NCI-H345 (cell line): ENCODE results near the gene CCDC184.
"Not testable (repeated sequence)": the region's sequence is repeated elsewhere in the genome, so short reads cannot be mapped to it uniquely, and the experiment has no call there.

Source experiments
- DNase-seq: peaks from one replicate; lab custom pipeline; 2025; lab: John Stamatoyannopoulos, UW

The CCDC184 gene

DNA sequence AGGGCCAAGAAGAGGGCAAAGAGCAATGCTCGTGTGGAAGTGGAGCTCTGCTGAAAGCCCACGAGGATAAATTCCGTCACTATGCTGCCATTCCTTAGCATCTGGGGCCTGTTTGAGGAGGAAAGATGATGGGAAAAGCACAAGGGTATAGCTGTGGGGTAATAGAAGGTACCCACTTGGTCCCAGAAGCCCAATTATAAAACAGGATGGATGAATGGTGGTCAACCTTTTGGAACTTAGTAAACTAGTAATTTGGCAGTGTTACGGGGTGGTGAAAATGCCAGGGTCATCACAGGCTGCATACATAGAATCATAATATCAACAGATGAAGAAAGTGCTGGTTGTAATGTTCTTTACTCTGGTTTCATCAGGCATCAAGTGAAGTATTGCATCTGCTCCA, 19.7 kb downstream of the CCDC184 start, which contains the start of gene OR10AD1:
TSS of gene OR10AD1 (minus strand) at position 101 of the 400 bp plus-strand sequence. CDS start at position 101, 0 bp downstream.
- DNase-seq, result no peak

DNA sequence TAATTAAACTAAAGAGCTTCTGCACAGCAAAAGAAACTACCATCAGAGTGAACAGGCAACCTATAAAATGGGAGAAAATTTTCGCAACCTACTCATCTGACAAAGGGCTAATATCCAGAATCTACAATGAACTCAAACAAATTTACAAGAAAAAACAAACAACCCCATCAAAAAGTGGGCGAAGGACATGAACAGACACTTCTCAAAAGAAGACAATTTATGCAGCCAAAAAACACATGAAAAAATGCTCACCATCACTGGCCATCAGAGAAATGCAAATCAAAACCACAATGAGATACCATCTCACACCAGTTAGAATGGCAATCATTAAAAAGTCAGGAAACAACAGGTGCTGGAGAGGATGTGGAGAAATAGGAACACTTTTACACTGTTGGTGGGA, 26.1 kb downstream of the CCDC184 start:
- not testable (repeated sequence) for DNase-seq

DNA sequence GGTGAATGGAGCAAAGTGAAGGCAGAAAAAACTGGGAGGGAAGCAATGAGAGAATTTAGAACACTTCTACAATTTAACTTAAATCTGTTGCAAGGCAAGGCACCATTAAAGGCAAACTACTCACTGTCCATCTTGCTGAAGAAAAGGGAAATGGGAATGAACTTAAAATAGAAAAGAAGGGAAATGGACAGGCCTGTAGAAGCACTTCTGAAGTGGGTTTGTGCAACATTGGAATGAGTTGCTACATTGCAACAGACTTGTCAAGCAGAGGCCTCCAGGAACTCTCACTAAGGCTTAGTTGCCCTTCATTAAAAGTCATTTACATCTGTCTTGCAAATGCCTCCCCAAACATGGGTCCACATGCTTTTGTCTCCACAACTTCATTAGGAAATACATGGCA, 33.3 kb downstream of the CCDC184 start:
- no peak for DNase-seq

DNA sequence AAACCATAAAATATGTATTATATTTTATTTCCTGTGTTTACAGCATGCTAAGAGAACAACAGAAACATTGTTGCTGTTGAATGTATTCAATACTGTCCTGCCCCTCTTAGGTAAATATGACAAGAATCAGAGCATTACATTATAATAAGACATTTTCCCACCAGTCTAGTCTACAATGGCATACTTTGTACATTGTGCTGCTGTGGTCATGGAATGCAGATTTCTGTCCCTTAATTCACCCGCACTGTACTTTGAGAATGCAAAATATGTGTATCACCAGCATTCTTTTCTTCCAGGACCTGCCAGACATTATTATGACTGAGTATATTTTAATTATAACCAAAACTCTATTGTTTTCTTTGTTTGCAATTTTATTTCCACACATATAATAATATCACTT, 36.2 kb downstream of the CCDC184 start:
- no peak for DNase-seq

DNA sequence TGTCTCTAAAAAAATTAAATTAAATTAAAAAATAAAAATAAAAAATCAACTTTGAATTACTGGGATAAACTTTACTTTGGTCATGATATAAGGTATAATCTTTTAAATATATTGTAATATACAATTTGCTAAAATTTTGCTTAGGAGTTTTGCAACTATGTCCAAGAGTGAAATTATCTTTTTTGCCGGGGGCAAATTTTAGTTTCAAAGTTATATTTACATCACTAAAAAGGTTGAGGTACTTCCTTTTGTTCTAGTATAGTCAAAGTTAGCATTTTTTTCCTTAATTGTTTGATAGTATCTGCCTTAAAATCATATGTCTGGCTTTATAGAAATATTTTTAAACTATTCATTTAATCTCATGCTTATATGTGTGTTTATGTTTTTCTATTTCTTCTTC, 37.3 kb downstream of the CCDC184 start:
- no peak for DNase-seq

DNA sequence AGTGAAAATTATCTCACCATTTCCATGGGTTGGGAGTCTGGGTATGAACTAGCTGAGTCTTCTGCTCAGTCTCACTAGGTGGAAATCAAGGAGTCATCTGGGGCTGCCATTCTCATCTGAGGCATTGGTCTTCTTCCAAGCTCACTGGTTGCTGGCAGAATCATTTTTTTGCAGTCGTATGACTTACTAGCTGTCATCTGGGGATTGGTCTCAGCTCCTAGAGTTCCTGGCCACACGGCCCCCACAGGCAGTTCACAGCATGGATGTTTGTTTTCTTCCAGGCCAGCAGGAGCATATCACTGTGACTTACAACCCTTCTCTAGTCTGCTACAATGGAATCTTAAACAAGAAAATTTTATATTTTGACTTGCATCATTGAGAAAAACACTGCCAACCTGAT, 38.2 kb downstream of the CCDC184 start:
- no peak for DNase-seq

DNA sequence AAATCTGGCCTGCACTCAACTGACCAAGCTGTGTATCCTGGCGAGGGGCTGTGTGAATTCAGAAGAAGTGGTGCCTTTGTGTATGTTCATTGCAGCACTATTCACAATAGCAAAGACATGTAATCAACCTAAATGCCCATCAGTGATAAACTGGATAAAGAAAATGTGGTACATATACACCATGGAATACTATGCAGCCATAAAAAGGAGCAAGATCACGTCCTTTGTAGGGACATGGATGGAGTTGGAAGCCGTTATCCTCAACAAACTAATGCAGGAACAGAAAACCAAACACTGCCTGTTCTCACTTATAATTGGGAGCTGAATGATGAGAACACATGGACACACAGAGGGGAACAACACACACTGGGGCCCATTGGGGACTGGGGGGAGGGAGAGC, 41.1 kb downstream of the CCDC184 start:
- DNase-seq, result not testable (repeated sequence)

DNA sequence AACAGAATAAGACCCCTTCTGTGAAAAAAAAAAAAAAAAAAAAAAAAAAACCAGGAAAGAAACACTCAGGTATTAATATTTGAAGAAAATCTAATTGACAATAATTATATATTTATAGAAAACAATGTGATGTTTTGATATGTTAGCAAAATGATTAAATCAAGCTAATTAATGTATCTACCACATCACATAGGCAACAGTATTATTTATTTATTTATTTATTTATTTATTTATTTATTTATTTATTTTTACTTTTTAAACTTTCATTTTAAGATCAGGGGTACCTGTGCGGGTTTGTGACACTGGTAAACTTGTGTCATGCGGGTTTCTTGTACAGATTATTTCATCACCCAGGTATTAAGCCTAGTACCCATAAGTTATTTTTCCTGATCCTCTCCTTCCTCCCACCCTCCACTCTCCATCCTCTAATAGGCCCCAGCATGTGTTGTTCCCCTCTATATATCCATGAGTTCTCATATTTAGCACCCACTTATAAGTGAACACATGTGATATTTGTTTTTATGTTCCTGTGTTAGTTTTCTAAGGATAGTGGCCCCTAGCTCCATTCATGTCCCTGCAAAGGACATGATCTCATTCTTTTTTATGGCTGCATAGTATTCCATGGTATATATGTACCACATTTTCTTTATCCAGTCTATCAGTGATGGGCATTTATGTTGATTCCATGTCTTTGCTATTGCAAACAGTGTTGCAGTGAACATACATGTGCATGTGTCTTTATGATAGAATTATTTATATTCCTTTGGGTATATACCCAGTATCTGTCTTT, 47.9 kb downstream of the CCDC184 start:
- DNase-seq, result not testable (repeated sequence)
